GM10248 (cell line): ENCODE data around the gene RUFY1.

Experiments used
- CTCF ChIA-PET: fragments of 300-600 bp; sonication (Branson Sonifier 250); formaldehyde crosslinking; extraction: SDS; loops from one replicate; lab custom pipeline; 2021; ENCODE audit warnings: antibody characterized with exemption; lab: Yijun Ruan, JAX
- POLR2A ChIA-PET: fragments of 350-650 bp; sonication (Branson Sonifier 250); formaldehyde crosslinking; extraction: SDS; loops from one replicate; lab custom pipeline; 2020; ENCODE audit warnings: antibody characterized with exemption; lab: Yijun Ruan, JAX
- DNase-seq: peaks from one replicate; pipeline ENCODE4 v3.0.0; 2012; ENCODE audit errors: extremely low spot score
- TF ChIP-seq, protein P1 (sequence below): IDR thresholded peaks from 2 replicates; pipeline ENCODE4 v1.5.1; 2012; ENCODE audit warnings: mild to moderate bottlenecking, low read depth; ENCODE audit errors: extremely low read depth, missing control alignments, control extremely low read depth

Gene RUFY1

DNA sequence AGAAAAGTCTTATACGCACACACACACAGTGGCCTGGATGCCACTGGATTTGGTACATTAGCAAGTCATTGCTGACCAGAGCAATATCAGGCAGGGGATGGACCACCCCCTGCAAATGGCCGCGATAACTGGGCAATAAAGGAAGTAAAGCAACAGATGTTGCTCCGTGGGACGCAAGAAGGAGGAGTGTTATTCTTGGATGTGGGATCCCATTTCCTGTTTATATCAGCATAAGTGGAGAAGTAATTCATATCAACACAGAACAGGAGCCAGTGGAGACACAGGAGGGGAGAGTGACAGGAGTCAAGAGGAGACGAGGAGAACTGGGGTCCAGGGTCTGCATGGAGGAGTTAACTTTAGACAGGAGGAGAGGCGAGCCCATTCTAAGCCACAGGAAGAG is 18.4 kb downstream of the RUFY1 start:
- ChIA-PET POLR2A (no interaction called here), CTCF (no interaction called here)
- no peak for DNase-seq
- TF ChIP-seq, protein P1, sequence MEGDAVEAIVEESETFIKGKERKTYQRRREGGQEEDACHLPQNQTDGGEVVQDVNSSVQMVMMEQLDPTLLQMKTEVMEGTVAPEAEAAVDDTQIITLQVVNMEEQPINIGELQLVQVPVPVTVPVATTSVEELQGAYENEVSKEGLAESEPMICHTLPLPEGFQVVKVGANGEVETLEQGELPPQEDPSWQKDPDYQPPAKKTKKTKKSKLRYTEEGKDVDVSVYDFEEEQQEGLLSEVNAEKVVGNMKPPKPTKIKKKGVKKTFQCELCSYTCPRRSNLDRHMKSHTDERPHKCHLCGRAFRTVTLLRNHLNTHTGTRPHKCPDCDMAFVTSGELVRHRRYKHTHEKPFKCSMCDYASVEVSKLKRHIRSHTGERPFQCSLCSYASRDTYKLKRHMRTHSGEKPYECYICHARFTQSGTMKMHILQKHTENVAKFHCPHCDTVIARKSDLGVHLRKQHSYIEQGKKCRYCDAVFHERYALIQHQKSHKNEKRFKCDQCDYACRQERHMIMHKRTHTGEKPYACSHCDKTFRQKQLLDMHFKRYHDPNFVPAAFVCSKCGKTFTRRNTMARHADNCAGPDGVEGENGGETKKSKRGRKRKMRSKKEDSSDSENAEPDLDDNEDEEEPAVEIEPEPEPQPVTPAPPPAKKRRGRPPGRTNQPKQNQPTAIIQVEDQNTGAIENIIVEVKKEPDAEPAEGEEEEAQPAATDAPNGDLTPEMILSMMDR: no peak

DNA sequence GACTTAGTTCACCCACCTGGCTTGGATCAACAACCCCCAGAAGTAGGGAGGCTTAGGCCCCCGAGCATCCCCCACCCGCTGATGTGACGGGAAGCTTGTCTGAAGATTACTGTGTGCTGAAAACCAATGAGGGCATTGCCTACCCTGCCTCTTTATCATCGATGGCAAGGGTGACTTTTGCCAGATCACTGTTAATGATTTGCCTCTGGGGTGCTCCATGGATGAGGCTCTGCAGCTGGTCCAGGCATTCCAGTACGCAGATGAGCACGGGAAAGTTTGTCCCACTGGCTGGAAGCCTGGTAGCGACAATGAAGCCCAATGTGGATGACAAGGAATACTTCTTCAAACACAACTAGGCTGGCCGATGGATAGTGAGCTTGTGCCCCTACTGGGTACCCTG is 22.0 kb downstream of the RUFY1 start:
- DNase-seq: no peak
- POLR2A ChIA-PET: no interaction called here
- TF ChIP-seq, protein P1: no peak
- CTCF ChIA-PET: no interaction called here

DNA sequence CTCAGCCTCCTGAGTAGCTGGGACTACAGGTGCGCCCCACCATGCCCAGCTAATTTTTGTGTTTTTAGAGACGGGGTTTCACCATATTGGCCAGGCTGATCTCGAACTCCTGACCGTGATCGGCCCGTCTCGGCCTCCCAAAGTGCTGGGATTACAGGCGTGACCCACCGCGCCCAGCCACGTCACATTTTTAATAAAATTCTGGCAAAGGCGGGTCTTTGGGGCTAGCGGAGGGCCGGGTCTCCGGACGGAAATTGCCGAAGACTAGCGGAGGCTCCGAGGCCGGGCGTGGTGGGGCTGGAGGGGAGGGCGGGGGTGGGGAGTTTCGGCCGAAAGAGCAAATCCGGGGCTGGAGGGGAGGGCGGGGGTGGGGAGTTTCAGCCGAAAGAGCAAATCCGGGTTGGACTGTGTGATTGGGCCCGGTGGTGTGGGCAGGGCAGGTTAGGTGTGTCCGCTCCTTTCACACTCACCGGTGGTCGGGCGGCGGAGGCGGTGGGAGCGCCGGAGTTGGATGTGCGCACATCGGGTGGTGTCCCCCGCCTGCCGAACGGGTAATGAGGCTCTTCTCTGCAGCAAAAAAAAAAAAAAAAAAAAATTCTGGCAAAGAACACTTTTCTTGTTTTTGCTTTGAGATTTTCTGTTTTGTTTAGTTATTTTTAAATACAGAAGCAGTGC is 27.1 kb downstream of the RUFY1 start:
- POLR2A ChIA-PET: no interaction called here
- CTCF ChIA-PET: no interaction called here
- TF ChIP-seq, protein P1: no peak
- DNase-seq: no peak

DNA sequence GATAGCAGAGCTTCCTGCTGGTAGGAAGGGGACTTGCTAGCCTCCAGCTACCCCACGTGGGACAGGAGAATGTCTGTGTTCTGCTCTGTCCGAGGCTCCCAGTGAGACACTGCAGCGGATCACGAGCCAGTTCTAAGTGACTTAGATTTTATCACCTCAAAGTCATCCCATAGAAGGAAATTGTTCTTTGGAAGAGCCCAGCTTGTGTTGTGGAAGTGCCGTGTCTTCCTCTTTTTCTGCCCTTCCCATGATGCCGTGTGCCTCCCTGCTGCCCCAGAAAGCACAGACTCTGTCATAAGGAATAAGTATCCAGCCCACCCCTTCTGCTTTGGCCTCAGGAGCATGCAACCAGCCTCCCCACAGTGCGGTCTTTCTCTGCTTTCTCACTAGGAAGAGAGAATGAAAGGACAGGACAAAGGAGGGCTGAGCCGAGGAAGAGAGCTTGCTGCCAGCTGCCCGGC is 35.6 kb downstream of the RUFY1 start:
- TF ChIP-seq, protein P1: no peak
- CTCF ChIA-PET: interaction anchor here (2.2 kb wide), 1 partner anchor 10 kb away, joined by 10 read pairs; no protein-coding TSS in a partner anchor
- POLR2A ChIA-PET: no interaction called here
- DNase-seq: no peak

DNA sequence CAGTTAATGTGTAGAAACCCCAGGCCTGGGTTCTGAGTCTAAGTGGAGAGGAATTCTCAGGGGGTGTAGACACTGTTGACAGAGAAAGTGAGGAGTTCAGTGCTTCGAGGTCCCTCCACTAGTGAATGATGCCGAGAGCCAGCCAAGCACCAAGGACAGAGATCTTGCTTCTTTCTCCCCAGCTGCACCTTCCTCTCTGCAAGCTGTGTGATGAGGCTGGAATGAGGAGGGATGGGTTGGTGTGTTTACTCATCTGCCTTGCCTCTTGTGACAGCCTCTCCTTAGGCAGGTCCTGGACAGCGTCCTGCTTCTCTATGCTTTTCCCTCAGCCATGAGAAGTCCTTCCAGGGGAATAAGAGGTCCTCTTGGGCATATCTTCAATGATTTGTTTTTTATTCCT is 37.8 kb downstream of the RUFY1 start:
- DNase-seq: no peak
- POLR2A ChIA-PET: no interaction called here
- TF ChIP-seq, protein P1: no peak
- CTCF ChIA-PET: interaction anchor here (0.6 to 2.3 kb wide), 4 partner anchors 13 to 214 kb away, joined by 3 to 7 read pairs (median 6); no protein-coding TSS in a partner anchor

DNA sequence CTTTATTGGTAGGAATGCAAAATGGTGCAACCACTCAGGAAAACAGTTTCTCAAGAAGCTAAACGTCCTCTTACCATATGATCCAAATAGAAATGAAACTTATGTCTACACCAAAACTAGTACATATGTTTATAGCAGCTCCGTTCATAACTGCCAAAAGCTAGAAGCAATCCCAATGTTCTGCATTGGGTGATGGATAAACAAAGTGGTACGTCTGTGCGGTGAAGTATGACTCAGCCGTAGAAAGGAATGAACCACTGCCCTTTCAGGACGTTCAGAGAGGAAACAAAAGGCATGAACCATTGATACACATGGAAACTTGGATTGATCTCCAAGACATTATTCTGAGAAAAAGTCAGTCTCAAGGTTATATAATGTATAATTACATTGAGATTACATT is 45.6 kb downstream of the RUFY1 start:
- DNase-seq: no peak

More for the DNA sequence above, 45.6 kb downstream of the RUFY1 start:
- CTCF ChIA-PET: interaction anchor here (1.2 to 1.9 kb wide), 2 partner anchors 10 to 206 kb away, joined by 3 to 10 read pairs; no protein-coding TSS in a partner anchor
- TF ChIP-seq, protein P1: no peak
- POLR2A ChIA-PET: no interaction called here
